IMR-90 (cell line): ENCODE data around the gene PNKP.

Experiments used
- CEBPB ChIP-seq: IDR thresholded peaks from 2 replicates; pipeline ENCODE4 v1.6.1; 2012; ENCODE audit warnings: low read depth, low read length, improper control_type of control experiment
- MXI1 ChIP-seq: IDR thresholded peaks from 2 replicates; pipeline ENCODE4 v1.6.1; 2012; ENCODE audit warnings: low read depth, mild to moderate bottlenecking, low read length, moderate library complexity, borderline replicate concordance
- NFE2L2 ChIP-seq: fragments of 150-350 bp; IDR thresholded peaks from 2 replicates; pipeline ENCODE4 v1.6.1; 2016; ENCODE audit warnings: low read depth, mild to moderate bottlenecking, low read length
- POLR2A ChIP-seq: IDR thresholded peaks from 2 replicates; pipeline ENCODE4 v1.6.1; 2012; ENCODE audit warnings: mild to moderate bottlenecking, low read depth, low read length
- RAD21 ChIP-seq: IDR thresholded peaks from 2 replicates; pipeline ENCODE4 v1.6.1; 2012; ENCODE audit warnings: low read length, improper control_type of control experiment
- RCOR1 ChIP-seq: IDR thresholded peaks from 2 replicates; pipeline ENCODE4 v1.6.1; 2012; ENCODE audit warnings: mild to moderate bottlenecking, low read length, improper control_type of control experiment; ENCODE audit not compliant: insufficient replicate concordance
- SMC3 ChIP-seq: fragments of 150-350 bp; IDR thresholded peaks from 2 replicates; pipeline ENCODE4 v1.6.1; 2016; ENCODE audit warnings: low read depth, mild to moderate bottlenecking, antibody characterized with exemption, low read length, moderate library complexity
- TF ChIP-seq, protein P1 (sequence below): conservative IDR thresholded peaks from 2 replicates; pipeline ENCODE4 v1.5.1; 2012; ENCODE audit warnings: mild to moderate bottlenecking, low read depth, low read length, improper control_type of control experiment
- TF ChIP-seq, protein P2 (sequence below): fragments of 150-350 bp; IDR thresholded peaks from 2 replicates; pipeline ENCODE4 v1.6.1; 2017; ENCODE audit warnings: mild to moderate bottlenecking, antibody characterized with exemption, low read length, low read depth
- TF ChIP-seq, protein P3 (sequence below): fragments of 150-350 bp; IDR thresholded peaks from 2 replicates; pipeline ENCODE4 v1.6.1; 2016; ENCODE audit warnings: low read depth, mild to moderate bottlenecking, low read length, moderate library complexity, borderline replicate concordance

DNA sequence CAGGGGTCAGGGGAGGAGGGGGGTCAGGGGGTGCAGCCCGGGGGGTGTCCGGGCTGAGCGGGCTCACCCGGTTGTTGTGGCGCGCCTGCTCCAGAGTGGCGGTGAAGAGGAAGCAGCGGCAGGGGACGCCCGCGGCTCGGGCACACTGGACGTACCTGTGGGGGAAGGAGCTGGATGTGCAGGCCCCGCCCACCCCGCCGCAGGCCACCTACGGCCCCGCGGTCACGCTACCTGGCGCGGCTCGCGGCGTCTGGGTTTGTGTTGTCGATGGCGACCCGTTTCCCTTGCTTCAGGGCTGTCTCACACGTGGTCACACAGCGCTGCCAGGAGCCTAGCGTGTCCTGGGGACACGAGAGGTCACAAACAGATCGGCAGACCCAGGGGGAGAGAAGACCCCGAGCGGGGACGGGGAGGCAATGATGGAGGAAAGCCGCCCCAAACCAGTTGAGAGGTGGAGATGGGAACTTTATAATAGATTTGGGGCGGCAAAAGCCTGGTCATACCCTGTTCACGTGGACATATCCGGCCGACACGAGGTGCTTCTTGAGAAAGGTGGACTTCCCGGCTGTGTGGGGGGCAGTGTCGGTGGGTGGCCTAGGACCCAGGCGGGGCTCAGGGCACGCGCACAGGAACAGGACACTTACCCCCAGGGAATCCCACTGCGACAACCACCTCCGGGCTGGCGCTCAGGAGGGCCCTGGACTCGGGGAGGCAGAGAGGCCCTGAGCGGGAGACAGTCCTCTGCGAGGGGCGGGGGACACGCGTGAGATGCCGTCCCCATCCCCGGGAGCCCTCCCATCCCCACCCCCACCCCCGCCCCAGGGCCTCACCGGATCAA is 5.6 kb downstream of the PNKP start:
- no peak for TF ChIP-seq MXI1
- TF ChIP-seq, protein P1, sequence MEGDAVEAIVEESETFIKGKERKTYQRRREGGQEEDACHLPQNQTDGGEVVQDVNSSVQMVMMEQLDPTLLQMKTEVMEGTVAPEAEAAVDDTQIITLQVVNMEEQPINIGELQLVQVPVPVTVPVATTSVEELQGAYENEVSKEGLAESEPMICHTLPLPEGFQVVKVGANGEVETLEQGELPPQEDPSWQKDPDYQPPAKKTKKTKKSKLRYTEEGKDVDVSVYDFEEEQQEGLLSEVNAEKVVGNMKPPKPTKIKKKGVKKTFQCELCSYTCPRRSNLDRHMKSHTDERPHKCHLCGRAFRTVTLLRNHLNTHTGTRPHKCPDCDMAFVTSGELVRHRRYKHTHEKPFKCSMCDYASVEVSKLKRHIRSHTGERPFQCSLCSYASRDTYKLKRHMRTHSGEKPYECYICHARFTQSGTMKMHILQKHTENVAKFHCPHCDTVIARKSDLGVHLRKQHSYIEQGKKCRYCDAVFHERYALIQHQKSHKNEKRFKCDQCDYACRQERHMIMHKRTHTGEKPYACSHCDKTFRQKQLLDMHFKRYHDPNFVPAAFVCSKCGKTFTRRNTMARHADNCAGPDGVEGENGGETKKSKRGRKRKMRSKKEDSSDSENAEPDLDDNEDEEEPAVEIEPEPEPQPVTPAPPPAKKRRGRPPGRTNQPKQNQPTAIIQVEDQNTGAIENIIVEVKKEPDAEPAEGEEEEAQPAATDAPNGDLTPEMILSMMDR = no peak
- TF ChIP-seq RAD21 = no peak
- no peak for TF ChIP-seq RCOR1
- TF ChIP-seq, protein P2, sequence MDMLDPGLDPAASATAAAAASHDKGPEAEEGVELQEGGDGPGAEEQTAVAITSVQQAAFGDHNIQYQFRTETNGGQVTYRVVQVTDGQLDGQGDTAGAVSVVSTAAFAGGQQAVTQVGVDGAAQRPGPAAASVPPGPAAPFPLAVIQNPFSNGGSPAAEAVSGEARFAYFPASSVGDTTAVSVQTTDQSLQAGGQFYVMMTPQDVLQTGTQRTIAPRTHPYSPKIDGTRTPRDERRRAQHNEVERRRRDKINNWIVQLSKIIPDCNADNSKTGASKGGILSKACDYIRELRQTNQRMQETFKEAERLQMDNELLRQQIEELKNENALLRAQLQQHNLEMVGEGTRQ = no peak
- TF ChIP-seq, protein P3, sequence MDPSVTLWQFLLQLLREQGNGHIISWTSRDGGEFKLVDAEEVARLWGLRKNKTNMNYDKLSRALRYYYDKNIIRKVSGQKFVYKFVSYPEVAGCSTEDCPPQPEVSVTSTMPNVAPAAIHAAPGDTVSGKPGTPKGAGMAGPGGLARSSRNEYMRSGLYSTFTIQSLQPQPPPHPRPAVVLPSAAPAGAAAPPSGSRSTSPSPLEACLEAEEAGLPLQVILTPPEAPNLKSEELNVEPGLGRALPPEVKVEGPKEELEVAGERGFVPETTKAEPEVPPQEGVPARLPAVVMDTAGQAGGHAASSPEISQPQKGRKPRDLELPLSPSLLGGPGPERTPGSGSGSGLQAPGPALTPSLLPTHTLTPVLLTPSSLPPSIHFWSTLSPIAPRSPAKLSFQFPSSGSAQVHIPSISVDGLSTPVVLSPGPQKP = no peak
- no peak for TF ChIP-seq NFE2L2
- TF ChIP-seq CEBPB = no peak
- TF ChIP-seq SMC3 = no peak
- no peak for TF ChIP-seq POLR2A
